ENCODE measurements around the gene DCBLD2.

The DCBLD2 gene

DNA sequence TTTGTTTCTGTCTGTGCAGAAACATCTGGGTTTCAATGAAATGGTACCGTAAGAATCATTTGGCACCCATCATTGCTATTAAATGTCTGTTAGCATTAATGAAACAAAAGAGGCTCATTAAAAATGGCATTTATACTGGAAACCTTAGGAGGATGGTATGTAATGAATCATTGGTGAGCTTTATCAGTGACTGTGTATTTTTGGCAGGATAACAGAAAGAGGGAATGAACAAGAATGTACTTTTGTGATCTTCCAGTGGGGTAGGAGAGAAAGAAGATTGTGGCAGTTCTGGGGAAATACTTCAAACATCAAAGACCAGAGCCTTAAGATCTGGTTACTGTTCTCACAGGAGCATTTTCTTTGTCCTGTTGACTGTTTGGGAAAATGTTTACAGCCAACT, 4.7 kb upstream of the DCBLD2 start:
- Histone ChIP-seq H3K4me1 (ENCODE audit: control insufficient read depth, insufficient read depth, low read length, poor library complexity, severe bottlenecking) (peaks cover 13% of the 10 kb centered on the region), H3K9me3 (ENCODE audit: control insufficient read depth, low read length) (peaks cover 3% of the 10 kb centered on the region), H3K4me3 (ENCODE audit: extremely low read depth, insufficient read depth, low read length, poor library complexity, severe bottlenecking) (no peak overlapping the region), H3K27ac (ENCODE audit: low read depth, low read length, severe bottlenecking) (peak overlapping the region; percentile 72), H3K36me3 (ENCODE audit: control insufficient read depth, insufficient read depth, low read length) (no peaks in the 10 kb centered on the region)
- no CpG with 5 or more reads among the region's 1 CpG for WGBS, 2 experiments (ENCODE audit: insufficient coverage in 2 of 2)

DNA sequence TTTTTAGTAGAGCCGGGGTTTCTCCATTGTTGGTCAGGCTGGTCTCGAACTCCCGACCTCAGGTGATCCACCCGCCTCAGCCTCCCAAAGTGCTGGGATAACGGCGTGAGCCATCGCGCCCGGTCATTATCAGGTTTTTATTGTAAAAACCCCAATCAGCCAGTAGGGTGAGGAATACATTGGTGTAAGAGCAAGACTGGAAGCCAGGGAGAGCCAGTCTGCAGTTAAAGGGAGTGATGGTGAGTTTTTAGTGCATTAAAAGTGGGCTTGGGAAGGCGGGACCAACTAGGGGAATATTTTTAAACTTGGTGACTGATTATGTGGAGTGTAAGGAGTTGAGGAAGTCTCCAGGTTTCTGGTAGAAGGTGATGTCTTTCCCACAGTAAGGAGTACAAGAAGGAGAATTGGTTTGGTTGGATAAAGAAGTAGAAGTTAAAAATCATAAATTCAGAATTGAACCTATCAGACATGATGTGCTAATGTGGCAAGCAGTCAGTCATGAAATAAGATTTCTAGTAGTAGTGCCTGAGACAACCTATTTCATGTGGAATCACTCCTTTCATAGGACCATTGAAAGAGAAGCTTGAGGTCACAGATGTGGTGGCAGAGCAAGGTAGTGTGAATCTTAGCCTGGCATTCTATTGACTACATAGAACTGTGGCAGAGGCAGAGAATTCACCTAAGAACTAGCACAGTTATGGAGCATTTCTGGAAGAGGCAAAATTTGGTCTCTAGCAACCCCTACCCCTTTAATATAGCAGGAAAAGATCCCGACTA, 2.4 kb upstream of the DCBLD2 start:
- peaks cover 6% of the 10 kb centered on the region for H3K36me3 ChIP-seq (ENCODE audit: control insufficient read depth, insufficient read depth, low read length)
- peaks cover 13% of the 10 kb centered on the region for H3K4me1 ChIP-seq (ENCODE audit: control insufficient read depth, insufficient read depth, low read length, poor library complexity, severe bottlenecking)
- H3K27ac ChIP-seq (ENCODE audit: low read depth, low read length, severe bottlenecking), result no peak overlapping the region
- H3K9me3 ChIP-seq (ENCODE audit: control insufficient read depth, low read length), result no peaks in the 10 kb centered on the region
- WGBS, 2 experiments (ENCODE audit: insufficient coverage in 2 of 2), result 84 to 94% methylated on average over 7 to 10 of the region's 11 CpGs
- no peak overlapping the region for H3K4me3 ChIP-seq (ENCODE audit: extremely low read depth, insufficient read depth, low read length, poor library complexity, severe bottlenecking)

GRCh38 chr3:98903099-98903498, 1.6 kb upstream of the DCBLD2 start:
- no peak overlapping the region for H3K4me3 ChIP-seq (ENCODE audit: extremely low read depth, insufficient read depth, low read length, poor library complexity, severe bottlenecking)
- 89 to 90% methylated on average over 3 of the region's 3 CpGs for WGBS, 2 experiments (ENCODE audit: insufficient coverage in 2 of 2)
- H3K36me3 ChIP-seq (ENCODE audit: control insufficient read depth, insufficient read depth, low read length), result peaks cover 6% of the 10 kb centered on the region
- H3K27ac ChIP-seq (ENCODE audit: low read depth, low read length, severe bottlenecking), result no peak overlapping the region
- H3K9me3 ChIP-seq (ENCODE audit: control insufficient read depth, low read length), result no peaks in the 10 kb centered on the region
- peaks cover 13% of the 10 kb centered on the region for H3K4me1 ChIP-seq (ENCODE audit: control insufficient read depth, insufficient read depth, low read length, poor library complexity, severe bottlenecking)

DNA sequence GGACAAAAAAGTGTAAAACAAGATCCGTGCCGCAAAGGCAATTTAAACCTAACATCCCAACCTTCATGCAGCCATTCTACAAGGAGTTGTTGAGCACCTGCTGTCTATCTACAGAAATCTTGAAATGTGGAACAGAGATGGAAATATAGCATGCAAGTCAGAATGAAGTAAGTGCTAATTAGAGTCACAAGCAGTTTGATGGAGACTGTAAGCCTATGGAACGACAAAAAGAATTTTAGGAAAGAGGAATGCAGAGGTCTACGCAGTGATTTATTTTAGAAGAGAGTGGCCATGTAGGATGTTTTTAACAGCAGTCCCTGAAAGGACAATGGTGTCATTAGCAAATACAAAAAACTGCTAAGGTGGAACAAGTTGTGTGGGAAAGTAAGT, 851 bp upstream of the DCBLD2 start:
- Histone ChIP-seq H3K27ac (ENCODE audit: low read depth, low read length, severe bottlenecking) (peak overlapping the region; percentile 94), H3K4me1 (ENCODE audit: control insufficient read depth, insufficient read depth, low read length, poor library complexity, severe bottlenecking) (peaks cover 13% of the 10 kb centered on the region), H3K36me3 (ENCODE audit: control insufficient read depth, insufficient read depth, low read length) (peaks cover 6% of the 10 kb centered on the region), H3K4me3 (ENCODE audit: extremely low read depth, insufficient read depth, low read length, poor library complexity, severe bottlenecking) (peak overlapping the region; percentile 96), H3K9me3 (ENCODE audit: control insufficient read depth, low read length) (no peaks in the 10 kb centered on the region)
- 58 to 67% methylated on average over 2 of the region's 4 CpGs for WGBS, 2 experiments (ENCODE audit: insufficient coverage in 2 of 2)

GRCh38 chr3:98901119-98901391, 440 bp downstream of the DCBLD2 start:
- H3K36me3 ChIP-seq (ENCODE audit: control insufficient read depth, insufficient read depth, low read length), result peaks cover 6% of the 10 kb centered on the region
- 0 to 1% methylated on average over 18 to 23 of the region's 26 CpGs for WGBS, 2 experiments (ENCODE audit: insufficient coverage in 2 of 2)
- H3K4me1 ChIP-seq (ENCODE audit: control insufficient read depth, insufficient read depth, low read length, poor library complexity, severe bottlenecking), result peaks cover 12% of the 10 kb centered on the region
- peak overlapping the region; percentile 96 for H3K4me3 ChIP-seq (ENCODE audit: extremely low read depth, insufficient read depth, low read length, poor library complexity, severe bottlenecking)
- H3K27ac ChIP-seq (ENCODE audit: low read depth, low read length, severe bottlenecking), result peak overlapping the region; percentile 90
- H3K9me3 ChIP-seq (ENCODE audit: control insufficient read depth, low read length), result no peaks in the 10 kb centered on the region

GRCh38 chr3:98900265-98901118, 1.0 kb downstream of the DCBLD2 start:
- Histone ChIP-seq H3K36me3 (ENCODE audit: control insufficient read depth, insufficient read depth, low read length) (peaks cover 6% of the 10 kb centered on the region), H3K4me3 (ENCODE audit: extremely low read depth, insufficient read depth, low read length, poor library complexity, severe bottlenecking) (peak overlapping the region; percentile 96), H3K4me1 (ENCODE audit: control insufficient read depth, insufficient read depth, low read length, poor library complexity, severe bottlenecking) (peaks cover 17% of the 10 kb centered on the region), H3K9me3 (ENCODE audit: control insufficient read depth, low read length) (no peaks in the 10 kb centered on the region), H3K27ac (ENCODE audit: low read depth, low read length, severe bottlenecking) (peak overlapping the region; percentile 90)
- WGBS, 2 experiments (ENCODE audit: insufficient coverage in 2 of 2), result 1% methylated on average over 9 to 17 of the region's 23 CpGs

DNA sequence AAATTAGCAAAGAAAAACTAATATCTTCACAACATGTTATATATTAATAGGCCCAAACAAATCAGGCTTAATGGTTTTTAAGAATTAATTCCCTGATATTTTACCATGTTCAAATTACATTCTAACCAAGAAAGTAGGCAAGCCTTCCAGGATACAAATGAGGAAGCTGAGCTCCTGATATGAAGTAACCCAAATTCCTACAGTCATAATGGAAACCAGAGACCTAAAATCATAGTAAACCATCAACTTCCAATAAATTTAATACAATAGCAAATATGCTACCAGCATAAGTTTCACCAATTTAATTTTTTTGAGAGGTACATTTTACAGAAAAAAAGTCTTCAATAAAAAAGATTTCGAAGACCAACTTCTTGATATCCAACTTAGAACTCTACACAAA, 3.8 kb downstream of the DCBLD2 start:
- Histone ChIP-seq H3K4me3 (ENCODE audit: extremely low read depth, insufficient read depth, low read length, poor library complexity, severe bottlenecking) (peak overlapping the region; percentile 19), H3K9me3 (ENCODE audit: control insufficient read depth, low read length) (no peaks in the 10 kb centered on the region), H3K27ac (ENCODE audit: low read depth, low read length, severe bottlenecking) (no peak overlapping the region), H3K36me3 (ENCODE audit: control insufficient read depth, insufficient read depth, low read length) (peaks cover 10% of the 10 kb centered on the region), H3K4me1 (ENCODE audit: control insufficient read depth, insufficient read depth, low read length, poor library complexity, severe bottlenecking) (peaks cover 35% of the 10 kb centered on the region)
- no CpG with 5 or more reads among the region's 1 CpG for WGBS, 2 experiments (ENCODE audit: insufficient coverage in 2 of 2)

GRCh38 chr3:98894791-98895576, 6.5 kb downstream of the DCBLD2 start:
- H3K4me1 ChIP-seq (ENCODE audit: control insufficient read depth, insufficient read depth, low read length, poor library complexity, severe bottlenecking), result peaks cover 58% of the 10 kb centered on the region
- no peaks in the 10 kb centered on the region for H3K9me3 ChIP-seq (ENCODE audit: control insufficient read depth, low read length)
- H3K36me3 ChIP-seq (ENCODE audit: control insufficient read depth, insufficient read depth, low read length), result peaks cover 9% of the 10 kb centered on the region
- H3K27ac ChIP-seq (ENCODE audit: low read depth, low read length, severe bottlenecking), result no peak overlapping the region
- H3K4me3 ChIP-seq (ENCODE audit: extremely low read depth, insufficient read depth, low read length, poor library complexity, severe bottlenecking), result no peak overlapping the region
- WGBS, 2 experiments (ENCODE audit: insufficient coverage in 2 of 2), result 90 to 92% methylated on average over 7 to 8 of the region's 8 CpGs

DNA sequence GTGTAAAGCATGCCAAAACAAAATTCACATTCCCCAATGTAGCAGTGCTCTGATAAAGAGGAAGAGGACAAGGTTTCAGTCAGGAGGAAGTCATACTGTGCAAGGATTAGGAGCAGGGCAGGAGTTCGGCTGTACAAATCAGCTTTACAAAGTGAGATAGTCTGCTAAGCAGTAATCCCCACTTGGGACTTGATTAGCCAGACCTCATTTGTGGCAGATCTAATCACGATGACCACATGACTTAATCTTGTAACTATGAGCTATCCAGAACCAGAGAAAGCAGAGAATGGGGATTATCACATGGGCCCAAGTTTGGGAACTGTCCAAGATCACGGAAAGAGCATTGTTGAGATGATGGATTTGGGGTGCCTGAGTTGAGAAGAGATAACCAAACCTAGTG, 7.8 kb downstream of the DCBLD2 start:
- WGBS, 2 experiments (ENCODE audit: insufficient coverage in 2 of 2), result 44 to 88% methylated on average over 2 of the region's 3 CpGs
- Histone ChIP-seq H3K4me1 (ENCODE audit: control insufficient read depth, insufficient read depth, low read length, poor library complexity, severe bottlenecking) (peaks cover 59% of the 10 kb centered on the region), H3K4me3 (ENCODE audit: extremely low read depth, insufficient read depth, low read length, poor library complexity, severe bottlenecking) (no peak overlapping the region), H3K27ac (ENCODE audit: low read depth, low read length, severe bottlenecking) (peak overlapping the region; percentile 41), H3K9me3 (ENCODE audit: control insufficient read depth, low read length) (no peaks in the 10 kb centered on the region), H3K36me3 (ENCODE audit: control insufficient read depth, insufficient read depth, low read length) (peaks cover 13% of the 10 kb centered on the region)

GRCh38 chr3:98892263-98892662, 9.2 kb downstream of the DCBLD2 start:
- Histone ChIP-seq H3K4me1 (ENCODE audit: control insufficient read depth, insufficient read depth, low read length, poor library complexity, severe bottlenecking) (peaks cover 60% of the 10 kb centered on the region), H3K4me3 (ENCODE audit: extremely low read depth, insufficient read depth, low read length, poor library complexity, severe bottlenecking) (no peak overlapping the region), H3K27ac (ENCODE audit: low read depth, low read length, severe bottlenecking) (no peak overlapping the region), H3K36me3 (ENCODE audit: control insufficient read depth, insufficient read depth, low read length) (peaks cover 19% of the 10 kb centered on the region), H3K9me3 (ENCODE audit: control insufficient read depth, low read length) (no peaks in the 10 kb centered on the region)
- WGBS, 2 experiments (ENCODE audit: insufficient coverage in 2 of 2), result 92 to 100% methylated on average over 3 of the region's 3 CpGs

Measured in mesodermal cell (in vitro differentiated cells).